B cell (primary cell): ENCODE measurements around the gene LMAN2.

Experiments used
- EZH2 ChIP-seq: IDR thresholded peaks from 2 replicates; pipeline ENCODE4 v1.6.1; 2012; ENCODE audit warnings: borderline replicate concordance, low read depth, mild to moderate bottlenecking, moderate library complexity, low read length; ENCODE audit not compliant: insufficient read depth, poor library complexity, severe bottlenecking
- TF ChIP-seq, protein P1 (sequence below): fragments of 200-600 bp; IDR thresholded peaks from one replicate; pipeline ENCODE4 v1.8.0; 2022; ENCODE audit warnings: antibody characterized with exemption, mild to moderate bottlenecking

DNA sequence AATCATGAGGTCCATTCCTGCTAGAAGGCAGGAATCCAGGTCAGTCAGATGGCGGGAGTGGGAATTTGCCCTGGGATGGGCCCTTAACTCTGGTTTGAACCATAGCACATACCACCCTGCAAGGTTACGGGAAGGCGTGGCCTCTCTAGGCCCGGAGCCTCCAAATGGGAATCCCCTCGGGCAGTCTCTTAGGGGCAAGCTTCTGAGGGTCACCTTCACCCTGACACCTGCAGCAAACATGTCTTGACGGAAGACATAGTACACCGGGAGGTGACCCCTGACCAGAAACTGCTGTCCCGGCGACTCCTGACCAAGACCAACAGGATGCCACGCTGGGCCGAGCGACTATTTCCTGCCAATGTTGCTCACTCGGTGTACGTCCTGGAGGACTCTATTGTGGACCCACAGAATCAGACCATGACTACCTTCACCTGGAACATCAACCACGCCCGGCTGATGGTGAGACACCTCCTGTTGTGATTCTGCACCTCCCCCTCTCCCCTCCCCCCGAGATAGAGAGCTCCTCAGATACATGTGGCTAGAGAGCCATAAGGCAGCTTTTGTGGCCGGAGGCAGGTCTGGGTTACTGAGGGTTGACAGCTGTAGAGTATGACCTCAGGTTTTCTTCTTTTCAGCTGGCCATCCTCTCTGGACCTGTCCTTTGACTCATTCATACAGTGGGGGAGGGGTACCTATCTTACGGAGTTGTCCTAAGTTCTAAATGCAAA, 46.9 kb downstream of the LMAN2 start:
- no peak for TF ChIP-seq EZH2
- TF ChIP-seq, protein P1, sequence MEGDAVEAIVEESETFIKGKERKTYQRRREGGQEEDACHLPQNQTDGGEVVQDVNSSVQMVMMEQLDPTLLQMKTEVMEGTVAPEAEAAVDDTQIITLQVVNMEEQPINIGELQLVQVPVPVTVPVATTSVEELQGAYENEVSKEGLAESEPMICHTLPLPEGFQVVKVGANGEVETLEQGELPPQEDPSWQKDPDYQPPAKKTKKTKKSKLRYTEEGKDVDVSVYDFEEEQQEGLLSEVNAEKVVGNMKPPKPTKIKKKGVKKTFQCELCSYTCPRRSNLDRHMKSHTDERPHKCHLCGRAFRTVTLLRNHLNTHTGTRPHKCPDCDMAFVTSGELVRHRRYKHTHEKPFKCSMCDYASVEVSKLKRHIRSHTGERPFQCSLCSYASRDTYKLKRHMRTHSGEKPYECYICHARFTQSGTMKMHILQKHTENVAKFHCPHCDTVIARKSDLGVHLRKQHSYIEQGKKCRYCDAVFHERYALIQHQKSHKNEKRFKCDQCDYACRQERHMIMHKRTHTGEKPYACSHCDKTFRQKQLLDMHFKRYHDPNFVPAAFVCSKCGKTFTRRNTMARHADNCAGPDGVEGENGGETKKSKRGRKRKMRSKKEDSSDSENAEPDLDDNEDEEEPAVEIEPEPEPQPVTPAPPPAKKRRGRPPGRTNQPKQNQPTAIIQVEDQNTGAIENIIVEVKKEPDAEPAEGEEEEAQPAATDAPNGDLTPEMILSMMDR: no peak
